GM12873 (cell line): ENCODE measurements around the gene KCNJ1.

Experiments used
- CTCF ChIP-seq: IDR thresholded peaks from 2 replicates; pipeline ENCODE4 v1.5.1; 2012; ENCODE audit warnings: low read depth, mild to moderate bottlenecking, moderate library complexity, low read length, control low read depth; ENCODE audit not compliant: insufficient read depth; ENCODE audit errors: missing control alignments

Gene KCNJ1

GRCh38 chr11:128893578-128894285 is 26.6 kb upstream of the KCNJ1 start:
- TF ChIP-seq CTCF: no peak

GRCh38 chr11:128892866-128893565 is 25.9 kb upstream of the KCNJ1 start:
- TF ChIP-seq CTCF: no peak

- TF ChIP-seq CTCF: no peak
Observed at GRCh38 chr11:128891913-128892398, 24.9 kb upstream of the KCNJ1 start.

- TF ChIP-seq CTCF: no peak
Observed at GRCh38 chr11:128890543-128891368, 23.7 kb upstream of the KCNJ1 start, which contains the start of gene KCNJ5. Gene KCNJ5, plus strand, starts transcription at chr11:128891356. Its CDS starts 19,918 bp downstream, at chr11:128911274.

- TF ChIP-seq CTCF: no peak
Observed at GRCh38 chr11:128890216-128890542, 23.1 kb upstream of the KCNJ1 start.

GRCh38 chr11:128889657-128890213 is 22.6 kb upstream of the KCNJ1 start:
- TF ChIP-seq CTCF: no peak
